ENCODE measurements around the gene IVL. TPM values are rescaled to one million over a fixed set of nuclear protein-coding genes. Genes with fewer than 3 reads are reported as not detected.

IVL gene
- total and polyA plus RNA-seq, 12 donors = 0.16 to 0.30 TPM; not detected in 10

- intact Hi-C loops (cut with DNase I) = no loop called here
- Histone ChIP-seq H3K36me3 (replicated peaks in 1 of 2) (no peaks in the 10 kb centered on the region), H3K9me3 (replicated peaks in 1 of 3) (no peaks in the 10 kb centered on the region), H3K4me3 (no peak overlapping the region), H3K27ac (no peak overlapping the region), H3K27me3 (no peaks in the 10 kb centered on the region), H3K4me1 (replicated peaks in 1 of 2) (no peaks in the 10 kb centered on the region)
- WGBS, 4 donors = 71 to 79% (median 74%) methylated on average over 2 of the region's 2 CpGs
- TF ChIP-seq POLR2A (IDR thresholded peaks at IDR 0.05) (no peak), CTCF (IDR thresholded peaks at IDR 0.05) (no peak)
- no peak for DNase-seq
Measured at GRCh38 chr1:152933196-152933595, 24.9 kb downstream of the IVL start.

- no peak for DNase-seq
- Histone ChIP-seq H3K27me3 (no peaks in the 10 kb centered on the region), H3K27ac (no peak overlapping the region), H3K9me3 (replicated peaks in 1 of 3) (no peaks in the 10 kb centered on the region), H3K4me1 (replicated peaks in 1 of 2) (no peaks in the 10 kb centered on the region), H3K4me3 (no peak overlapping the region), H3K36me3 (replicated peaks in 1 of 2) (no peaks in the 10 kb centered on the region)
- TF ChIP-seq CTCF (IDR thresholded peaks at IDR 0.05) (no peak), POLR2A (IDR thresholded peaks at IDR 0.05) (no peak)
- intact Hi-C loops (cut with DNase I) = no loop called here
- 80 to 100% (median 91%) methylated on average over 1 of the region's 1 CpG for WGBS, 4 donors
Measured at GRCh38 chr1:152940614-152941013, 32.3 kb downstream of the IVL start.

GRCh38 chr1:152941037-152941711, 32.8 kb downstream of the IVL start:
- no peak for DNase-seq
- no peak for TF ChIP-seq CTCF (IDR thresholded peaks at IDR 0.05)
- TF ChIP-seq POLR2A (IDR thresholded peaks at IDR 0.05) = no peak
- intact Hi-C loops (cut with DNase I) = no loop called here
- no peak overlapping the region for H3K27ac ChIP-seq
- H3K4me1 ChIP-seq (replicated peaks in 1 of 2) = no peaks in the 10 kb centered on the region
- H3K27me3 ChIP-seq = no peaks in the 10 kb centered on the region
- H3K9me3 ChIP-seq (replicated peaks in 1 of 3) = no peaks in the 10 kb centered on the region
- no peaks in the 10 kb centered on the region for H3K36me3 ChIP-seq (replicated peaks in 1 of 2)
- no peak overlapping the region for H3K4me3 ChIP-seq
- WGBS, 4 donors = 67 to 78% (median 73%) methylated on average over 6 to 8 of the region's 8 CpGs

- no peak for TF ChIP-seq POLR2A (IDR thresholded peaks at IDR 0.05)
- TF ChIP-seq CTCF (IDR thresholded peaks at IDR 0.05) = no peak
- WGBS, 4 donors = 70 to 91% (median 79%) methylated on average over 1 to 2 of the region's 2 CpGs
- Histone ChIP-seq H3K4me1 (replicated peaks in 1 of 2) (no peaks in the 10 kb centered on the region), H3K4me3 (no peak overlapping the region), H3K9me3 (replicated peaks in 1 of 3) (no peaks in the 10 kb centered on the region), H3K27ac (no peak overlapping the region), H3K36me3 (replicated peaks in 1 of 2) (no peaks in the 10 kb centered on the region), H3K27me3 (no peaks in the 10 kb centered on the region)
- intact Hi-C loops (cut with DNase I) = no loop called here
- no peak for DNase-seq
Measured at GRCh38 chr1:152942161-152942560, 33.8 kb downstream of the IVL start.

All from adrenal gland (tissue), 12 donors.